IMR-90 (cell line): Measurements from ENCODE around the gene CDC37L1. TPM values are rescaled to one million over a fixed set of nuclear protein-coding genes. Genes with fewer than 3 reads are reported as not detected.

Experiments
- ATAC-seq: fragments of 200-7000 bp; cut with Tn5 transposase; 2 replicates; pipeline ENCODE4 v1.9.1; 2020; ENCODE audit warnings: low read depth, mild to moderate bottlenecking, moderate library complexity
- BruUV-seq: library from RNA; stranded (reverse); fragments of 400-500 nt; replicated peaks from 2 replicates; lab custom pipeline; 2021; lab: Mats Ljungman, UMichigan
- CTCF ChIA-PET: fragments of 300-600 bp; formaldehyde crosslinking; extraction: SDS; loops from one replicate; lab custom pipeline; 2021; ENCODE audit warnings: antibody characterized with exemption; lab: Yijun Ruan, JAX
- POLR2A ChIA-PET: fragments of 300-600 bp; sonication (Branson Sonifier 250); formaldehyde crosslinking; loops from one replicate; lab custom pipeline; 2022; ENCODE audit warnings: antibody characterized with exemption; ENCODE audit not compliant: unreplicated experiment; lab: Charles Lee
- DNase-seq: peaks from one replicate; pipeline ENCODE4 v3.0.0; 2013
- H2AFZ ChIP-seq: replicated peaks from 2 replicates; pipeline ENCODE3; 2013; ENCODE audit warnings: low read length, mild to moderate bottlenecking; ENCODE audit not compliant: poor library complexity
- H2AK5ac ChIP-seq: 2 replicates; pipeline ENCODE4 v1.6.1; 2013; ENCODE audit warnings: low read depth, low read length, inconsistent platforms
- H2AK9ac ChIP-seq: replicated peaks from 2 replicates; pipeline ENCODE3; 2013; ENCODE audit warnings: mild to moderate bottlenecking, low read depth, low read length, moderate library complexity; ENCODE audit not compliant: poor library complexity
- H2BK120ac ChIP-seq: 2 replicates; pipeline ENCODE4 v1.6.1; 2013; ENCODE audit warnings: low read depth, low read length, inconsistent platforms
- H2BK15ac ChIP-seq: 3 replicates; pipeline ENCODE4 v1.6.1; 2013; ENCODE audit warnings: low read depth, low read length, inconsistent platforms
- H2BK20ac ChIP-seq: 2 replicates; pipeline ENCODE4 v1.6.1; 2013; ENCODE audit warnings: low read depth, mild to moderate bottlenecking, inconsistent platforms, low read length, moderate library complexity
- H2BK5ac ChIP-seq: 2 replicates; pipeline ENCODE4 v1.6.1; 2013; ENCODE audit warnings: mild to moderate bottlenecking, low read depth, low read length, inconsistent platforms; ENCODE audit not compliant: poor library complexity, severe bottlenecking
- H3K14ac ChIP-seq: replicated peaks from 2 replicates; pipeline ENCODE4 v1.6.1; 2013; ENCODE audit warnings: low read depth, low read length, inconsistent platforms
- H3K18ac ChIP-seq: 2 replicates; pipeline ENCODE4 v1.6.1; 2013; ENCODE audit warnings: low read depth, low read length, control low read depth
- H3K23ac ChIP-seq: 2 replicates; pipeline ENCODE4 v1.6.1; 2013; ENCODE audit warnings: low read depth, low read length, inconsistent platforms
- H3K27ac ChIP-seq: 2 replicates; pipeline ENCODE4 v1.5.1; 2013; ENCODE audit warnings: mild to moderate bottlenecking, control low read depth, low read length; ENCODE audit not compliant: insufficient read depth
- H3K27me3 ChIP-seq: 2 replicates; pipeline ENCODE4 v1.6.1; 2013; ENCODE audit warnings: low read length; ENCODE audit not compliant: control insufficient read depth, insufficient read depth
- H3K36me3 ChIP-seq: 2 replicates; pipeline ENCODE4 v1.6.1; 2013; ENCODE audit warnings: low read length, mixed read lengths; ENCODE audit not compliant: control insufficient read depth, insufficient read depth
- H3K4ac ChIP-seq: 2 replicates; pipeline ENCODE4 v1.6.1; 2013; ENCODE audit warnings: low read depth, low read length, inconsistent platforms
- H3K4me1 ChIP-seq: 2 replicates; pipeline ENCODE4 v1.6.1; 2013; ENCODE audit warnings: low read length, mixed read lengths; ENCODE audit not compliant: control insufficient read depth, insufficient read depth
- H3K4me2 ChIP-seq: 2 replicates; pipeline ENCODE4 v1.6.1; 2013; ENCODE audit warnings: low read depth, mild to moderate bottlenecking, control low read depth, low read length, moderate library complexity
- H3K4me3 ChIP-seq: 2 replicates; pipeline ENCODE4 v1.5.1; 2013; ENCODE audit warnings: low read depth, mild to moderate bottlenecking, control low read depth, low read length, moderate library complexity; ENCODE audit not compliant: insufficient read depth
- H3K56ac ChIP-seq: 2 replicates; pipeline ENCODE4 v1.6.1; 2013; ENCODE audit warnings: low read length, inconsistent platforms; ENCODE audit not compliant: insufficient read depth; ENCODE audit errors: extremely low read depth
- H3K79me1 ChIP-seq, 2 experiments: 2 replicates each; pipeline ENCODE4 v1.6.1; 2013; ENCODE audit warnings: low read length in 2 of 2, inconsistent platforms in 1 of 2, low read depth in 1 of 2
- H3K9ac ChIP-seq: 2 replicates; pipeline ENCODE4 v1.6.1; 2013; ENCODE audit warnings: low read depth, low read length, control low read depth
- H3K9me1 ChIP-seq: 2 replicates; pipeline ENCODE4 v1.6.1; 2013; ENCODE audit warnings: low read length, inconsistent platforms; ENCODE audit not compliant: insufficient read depth
- H3K9me3 ChIP-seq: 2 replicates; pipeline ENCODE4 v1.6.1; 2013; ENCODE audit warnings: low read length; ENCODE audit not compliant: control insufficient read depth, insufficient read depth
- H4K20me1 ChIP-seq: 2 replicates; pipeline ENCODE4 v1.6.1; 2013; ENCODE audit warnings: low read length, inconsistent platforms; ENCODE audit not compliant: insufficient read depth
- H4K5ac ChIP-seq: 2 replicates; pipeline ENCODE4 v1.6.1; 2013; ENCODE audit warnings: mild to moderate bottlenecking, low read depth, low read length, control low read depth
- H4K8ac ChIP-seq, 2 experiments: 2 replicates each; pipeline ENCODE4 v1.6.1; 2013; ENCODE audit warnings: low read depth in 2 of 2, low read length in 2 of 2, control low read depth in 1 of 2, inconsistent platforms in 1 of 2
- H4K91ac ChIP-seq: 2 replicates; pipeline ENCODE4 v1.6.1; 2013; ENCODE audit warnings: low read depth, low read length, inconsistent platforms; ENCODE audit not compliant: insufficient read depth
- CEBPB ChIP-seq: IDR thresholded peaks from 2 replicates; pipeline ENCODE4 v1.6.1; 2012; ENCODE audit warnings: low read depth, low read length, improper control_type of control experiment
- RAD21 ChIP-seq: IDR thresholded peaks from 2 replicates; pipeline ENCODE4 v1.6.1; 2012; ENCODE audit warnings: low read length, improper control_type of control experiment
- WGBS, 2 experiments: methylation state at CpG; one replicate each; pipeline versions ENCODE4 v1.1.5 to v1.1.7; 2013; ENCODE audit warnings: missing lambda C conversion rate in 2 of 2; ENCODE audit not compliant: insufficient read length in 1 of 2; ENCODE audit errors: extremely low coverage in 2 of 2; 5-methylcytosine and 5-hydroxymethylcytosine counted together
- dilution Hi-C: fragments of 300-500 bp; cut with HindIII; formaldehyde crosslinking; loops from one replicate; pipeline ENCODE4 v1.14.3; 2018; ENCODE audit warnings: low sequenced_read_pairs; ENCODE audit not compliant: unreplicated experiment
- in situ Hi-C: fragments of 300-500 bp; cut with MboI; formaldehyde crosslinking; loops from 3 replicates; pipeline ENCODE4 v1.14.3; 2019; ENCODE audit warnings: low sequenced_read_pairs, inconsistent platforms, mixed read lengths
- intact Hi-C: fragments of 100-400 bp; cut with micrococcal nuclease; formaldehyde crosslinking; loops from 2 replicates; pipeline ENCODE4 v1.10.0; 2022
- polyA plus RNA-seq, 3 experiments: library from polyadenylated mRNA; depleted of rRNA; stranded (reverse); fragments of >200 nt; gene quantifications; 2 replicates each; pipeline ENCODE4 v1.2.3, GENCODE V29; 2012; ENCODE audit warnings: low replicate concordance in 1 of 3
- total RNA-seq: library from RNA; depleted of rRNA; stranded (reverse); fragments of >200 nt; gene quantifications from 2 replicates; pipeline ENCODE4 v1.2.3, GENCODE V29; 2012

CDC37L1 gene
- total and polyA plus RNA-seq, 2 of the 4 experiments (the other 2 are of a cell fraction) = 6.6 to 7.3 TPM

DNA sequence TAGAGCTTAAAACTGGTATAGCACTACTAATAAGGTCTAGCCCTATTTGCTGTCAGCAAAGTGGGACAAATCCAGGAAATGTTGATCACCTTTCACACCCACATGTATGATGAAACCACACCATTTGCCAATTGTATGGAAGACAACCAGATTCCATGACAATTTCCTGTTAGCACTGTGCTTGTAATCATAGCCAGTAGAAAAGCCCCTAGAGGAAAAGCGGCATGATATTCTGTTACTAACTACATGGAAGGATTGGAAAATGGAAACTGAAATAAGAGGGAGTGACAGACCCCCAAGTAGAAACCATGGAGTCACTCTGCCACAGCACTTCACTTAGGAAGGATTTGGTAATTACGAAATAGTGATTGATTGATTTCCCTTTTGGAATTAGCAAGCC is 14.0 kb upstream of the CDC37L1 start:
- Histone ChIP-seq H2AFZ (no peak overlapping the region), H2BK15ac (no peak overlapping the region), H4K20me1 (no peaks in the 10 kb centered on the region), H3K4me2 (peak overlapping the region; percentile 43; the same call in 1 of the 2 replicates), H2BK20ac (no peak overlapping the region), H3K9ac (no peak overlapping the region), H3K18ac (no peak overlapping the region), H3K27me3 (no peaks in the 10 kb centered on the region; the same call in 1 of the 2 replicates), H3K23ac (peak overlapping the region; percentile 50; the same call in 1 of the 2 replicates), H2AK9ac (no peak overlapping the region), H3K4ac (no peak overlapping the region), H3K79me1 (peaks cover 9 to 14% of the 10 kb centered on the region in 2 experiments; a peak in 3 of 4 replicates), H3K4me1 (peaks cover 9% of the 10 kb centered on the region), H3K36me3 (no peaks in the 10 kb centered on the region), H4K8ac (peak overlapping the region in 1 of 2 experiments; percentile 13; a peak in 1 of 4 replicates), H3K27ac (no peak overlapping the region), H3K9me3 (no peaks in the 10 kb centered on the region), H2AK5ac (no peak overlapping the region), H3K14ac (no peak overlapping the region), H4K91ac (no peak overlapping the region), H2BK5ac (no peak overlapping the region), H3K56ac (no peak overlapping the region), H3K9me1 (peaks cover 8% of the 10 kb centered on the region), H2BK120ac (no peak overlapping the region), H3K4me3 (no peak overlapping the region), H4K5ac (no peak overlapping the region)
- no peak for ATAC-seq
- ChIA-PET POLR2A (no interaction called here), CTCF (interaction anchor here (0.6 to 1.6 kb wide), 2 partner anchors 9 to 94 kb away, joined by 3 to 5 read pairs; no protein-coding TSS in a partner anchor)
- BruUV-seq = no TSS peak
- no CpG with 5 or more reads among the region's 2 CpGs for WGBS, 2 experiments
- intact Hi-C loops = loop anchor here (10.0 kb wide), 1 partner anchor 351 kb away; no protein-coding TSS in a partner anchor
- in situ Hi-C loops = no loop called here
- peak; percentile 45 for DNase-seq
- TF ChIP-seq RAD21 (no peak), CEBPB (peak; percentile 22)
- dilution Hi-C loops = no loop called here
